ENCODE measurements around the gene TWF2.

TWF2 gene

DNA sequence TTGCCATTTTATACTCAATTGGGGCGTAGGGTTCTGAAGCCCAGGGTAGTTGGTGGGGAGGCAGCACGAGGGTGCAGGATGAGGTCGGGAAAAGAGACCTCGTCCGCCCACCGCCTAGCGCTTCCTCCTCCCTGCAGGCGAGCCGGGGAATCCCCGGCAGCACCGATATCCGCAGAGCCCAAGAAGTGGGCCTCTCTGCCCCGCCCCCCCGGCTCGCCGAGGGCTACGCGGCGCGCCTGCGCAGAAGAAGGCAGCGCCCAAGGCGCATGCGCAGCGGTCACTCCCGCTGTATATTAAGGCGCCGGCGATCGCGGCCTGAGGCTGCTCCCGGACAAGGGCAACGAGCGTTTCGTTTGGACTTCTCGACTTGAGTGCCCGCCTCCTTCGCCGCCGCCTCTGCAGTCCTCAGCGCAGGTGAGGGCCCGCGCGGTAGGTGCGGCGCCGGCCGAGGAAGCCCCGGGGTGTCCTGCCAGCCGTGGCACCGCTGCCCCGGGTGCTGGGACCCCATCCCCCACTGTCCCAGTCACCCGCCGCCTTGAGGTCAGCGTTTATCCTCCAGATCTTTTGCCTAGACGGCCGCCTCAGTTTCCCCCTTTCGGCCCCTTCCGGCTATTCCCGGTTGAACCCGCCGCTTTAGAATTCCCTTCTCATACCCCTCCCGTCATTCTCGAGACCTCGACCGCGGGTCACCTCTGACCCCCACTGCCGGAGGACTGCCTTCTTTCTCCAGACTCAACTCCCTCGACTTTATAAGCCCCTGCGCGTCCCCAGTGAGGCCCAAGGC is 40.9 kb downstream of the TWF2 start, which contains the start of gene ALAS1:
Gene ALAS1, plus strand, starts transcription at position 319 of the 784 bp plus-strand sequence. CDS start 1,082 bp downstream, outside the sequence.
- TF ChIP-seq, protein P1, sequence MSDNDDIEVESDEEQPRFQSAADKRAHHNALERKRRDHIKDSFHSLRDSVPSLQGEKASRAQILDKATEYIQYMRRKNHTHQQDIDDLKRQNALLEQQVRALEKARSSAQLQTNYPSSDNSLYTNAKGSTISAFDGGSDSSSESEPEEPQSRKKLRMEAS (IDR thresholded peaks at IDR 0.05) = peak; percentile 56; the same call in 1 of the 2 replicates
- no peak for TF ChIP-seq CREB1 (IDR thresholded peaks at IDR 0.05; ENCODE audit: low read depth)
- peak; percentile 86 for TF ChIP-seq TAF1 (IDR thresholded peaks at IDR 0.05; ENCODE audit: low read depth)

DNA sequence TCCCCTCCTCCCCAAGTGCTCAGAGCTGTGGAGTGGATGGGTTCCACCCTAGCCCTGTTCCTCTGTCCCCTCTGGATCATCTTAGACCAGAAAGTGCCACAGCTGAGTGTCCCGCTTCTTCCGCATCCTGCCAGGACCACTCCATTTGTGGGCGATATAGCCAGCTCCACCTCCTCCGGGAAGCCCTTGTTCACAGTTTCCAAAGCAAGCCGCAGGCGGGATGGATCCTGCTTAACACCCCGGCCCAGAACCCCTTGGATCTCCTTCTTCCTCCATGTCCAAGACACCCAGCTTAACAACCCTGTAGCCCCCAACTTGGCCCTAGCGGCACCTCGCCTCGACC is 41.5 kb downstream of the TWF2 start:
- TF ChIP-seq EGR1 (IDR thresholded peaks at IDR 0.05) = 0 out of 2 replicates have a peak, but pooled peaks have one; percentile 27
- TF ChIP-seq EP300 (IDR thresholded peaks at IDR 0.05; ENCODE audit: borderline replicate concordance) = no peak
- TF ChIP-seq ZBTB7A (IDR thresholded peaks at IDR 0.05; ENCODE audit: low read depth) = no peak
- no peak for TF ChIP-seq CREB1 (IDR thresholded peaks at IDR 0.05; ENCODE audit: low read depth)
- TF ChIP-seq, protein P1 (IDR thresholded peaks at IDR 0.05) = no peak
- TF ChIP-seq, protein P2, sequence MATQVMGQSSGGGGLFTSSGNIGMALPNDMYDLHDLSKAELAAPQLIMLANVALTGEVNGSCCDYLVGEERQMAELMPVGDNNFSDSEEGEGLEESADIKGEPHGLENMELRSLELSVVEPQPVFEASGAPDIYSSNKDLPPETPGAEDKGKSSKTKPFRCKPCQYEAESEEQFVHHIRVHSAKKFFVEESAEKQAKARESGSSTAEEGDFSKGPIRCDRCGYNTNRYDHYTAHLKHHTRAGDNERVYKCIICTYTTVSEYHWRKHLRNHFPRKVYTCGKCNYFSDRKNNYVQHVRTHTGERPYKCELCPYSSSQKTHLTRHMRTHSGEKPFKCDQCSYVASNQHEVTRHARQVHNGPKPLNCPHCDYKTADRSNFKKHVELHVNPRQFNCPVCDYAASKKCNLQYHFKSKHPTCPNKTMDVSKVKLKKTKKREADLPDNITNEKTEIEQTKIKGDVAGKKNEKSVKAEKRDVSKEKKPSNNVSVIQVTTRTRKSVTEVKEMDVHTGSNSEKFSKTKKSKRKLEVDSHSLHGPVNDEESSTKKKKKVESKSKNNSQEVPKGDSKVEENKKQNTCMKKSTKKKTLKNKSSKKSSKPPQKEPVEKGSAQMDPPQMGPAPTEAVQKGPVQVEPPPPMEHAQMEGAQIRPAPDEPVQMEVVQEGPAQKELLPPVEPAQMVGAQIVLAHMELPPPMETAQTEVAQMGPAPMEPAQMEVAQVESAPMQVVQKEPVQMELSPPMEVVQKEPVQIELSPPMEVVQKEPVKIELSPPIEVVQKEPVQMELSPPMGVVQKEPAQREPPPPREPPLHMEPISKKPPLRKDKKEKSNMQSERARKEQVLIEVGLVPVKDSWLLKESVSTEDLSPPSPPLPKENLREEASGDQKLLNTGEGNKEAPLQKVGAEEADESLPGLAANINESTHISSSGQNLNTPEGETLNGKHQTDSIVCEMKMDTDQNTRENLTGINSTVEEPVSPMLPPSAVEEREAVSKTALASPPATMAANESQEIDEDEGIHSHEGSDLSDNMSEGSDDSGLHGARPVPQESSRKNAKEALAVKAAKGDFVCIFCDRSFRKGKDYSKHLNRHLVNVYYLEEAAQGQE (IDR thresholded peaks at IDR 0.05; ENCODE audit: low read depth) = no peak
- TF ChIP-seq TCF12 (IDR thresholded peaks at IDR 0.05; ENCODE audit: low read depth) = no peak
- no peak for TF ChIP-seq TAF1 (IDR thresholded peaks at IDR 0.05; ENCODE audit: low read depth)
- TF ChIP-seq RAD21 (IDR thresholded peaks at IDR 0.05; ENCODE audit: low read depth) = no peak

GRCh38 chr3:52196977-52197376 is 42.0 kb downstream of the TWF2 start:
- TF ChIP-seq RAD21 (IDR thresholded peaks at IDR 0.05; ENCODE audit: low read depth) (no peak), CEBPB (IDR thresholded peaks at IDR 0.05) (no peak), EGR1 (IDR thresholded peaks at IDR 0.05) (no peak), TCF12 (IDR thresholded peaks at IDR 0.05; ENCODE audit: low read depth) (no peak), ZBTB7A (IDR thresholded peaks at IDR 0.05; ENCODE audit: low read depth) (no peak), TAF1 (IDR thresholded peaks at IDR 0.05; ENCODE audit: low read depth) (no peak), TEAD4 (IDR thresholded peaks at IDR 0.05) (no peak), USF1 (IDR thresholded peaks at IDR 0.05) (no peak)
- TF ChIP-seq, protein P1 (IDR thresholded peaks at IDR 0.05) = no peak
- TF ChIP-seq, protein P2 (IDR thresholded peaks at IDR 0.05; ENCODE audit: low read depth) = no peak

DNA sequence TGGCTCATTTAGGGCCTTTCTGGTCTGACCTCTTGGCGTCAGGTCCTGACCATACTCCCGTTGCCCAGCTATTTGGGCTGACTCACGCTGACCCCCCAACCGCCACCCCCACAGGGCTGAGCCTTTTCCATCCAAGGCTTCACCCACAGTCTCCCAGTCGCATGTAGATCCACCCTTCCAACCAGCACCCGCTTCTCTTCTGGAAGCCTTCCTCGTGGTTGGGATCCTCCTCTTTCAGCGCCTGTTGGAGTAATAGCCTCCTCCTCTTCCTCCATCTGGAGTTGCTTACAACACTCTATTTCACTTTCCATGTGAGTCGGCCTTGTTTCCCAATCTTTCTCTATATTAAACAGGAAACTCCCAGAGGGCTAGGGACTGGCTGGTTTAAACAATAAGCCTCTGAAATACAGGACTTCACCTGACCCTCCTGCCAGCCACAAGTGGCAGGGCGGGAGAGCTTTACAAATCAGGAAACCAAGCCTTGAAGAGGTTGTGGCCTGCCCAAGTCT is 43.1 kb downstream of the TWF2 start:
- no peak for TF ChIP-seq FOXM1 (IDR thresholded peaks at IDR 0.05; ENCODE audit: borderline replicate concordance, low read depth)
- TF ChIP-seq CREB1 (IDR thresholded peaks at IDR 0.05; ENCODE audit: low read depth) = no peak
- TF ChIP-seq USF1 (IDR thresholded peaks at IDR 0.05) = no peak
- TF ChIP-seq, protein P2 (IDR thresholded peaks at IDR 0.05; ENCODE audit: low read depth) = no peak
- TF ChIP-seq TAF1 (IDR thresholded peaks at IDR 0.05; ENCODE audit: low read depth) = no peak
- TF ChIP-seq EGR1 (IDR thresholded peaks at IDR 0.05) = no peak
- no peak for TF ChIP-seq NFIC (IDR thresholded peaks at IDR 0.05)
- no peak for TF ChIP-seq RAD21 (IDR thresholded peaks at IDR 0.05; ENCODE audit: low read depth)
- TF ChIP-seq, protein P1 (IDR thresholded peaks at IDR 0.05) = no peak
- TF ChIP-seq TCF12 (IDR thresholded peaks at IDR 0.05; ENCODE audit: low read depth) = no peak
- TF ChIP-seq ZBTB7A (IDR thresholded peaks at IDR 0.05; ENCODE audit: low read depth) = no peak
- no peak for TF ChIP-seq TEAD4 (IDR thresholded peaks at IDR 0.05)
- TF ChIP-seq CEBPB (IDR thresholded peaks at IDR 0.05) = no peak
- TF ChIP-seq YY1 (IDR thresholded peaks at IDR 0.05; ENCODE audit: low read depth) = no peak
- no peak for TF ChIP-seq EP300 (IDR thresholded peaks at IDR 0.05; ENCODE audit: borderline replicate concordance)
